ENCODE measurements around the gene CROCC2.

- no peak for TF ChIP-seq CTCF (IDR thresholded peaks at IDR 0.05)
- no peak for TF ChIP-seq EZH2 (IDR thresholded peaks at IDR 0.05; ENCODE audit: borderline replicate concordance, insufficient read depth, low read depth, low read length, poor library complexity, severe bottlenecking)
These were observed 12.7 kb upstream of the CROCC2 start for GRCh38 chr2:240893363-240893844.

All from B cell (primary cell).